Body of pancreas (tissue), 4 donors: ENCODE data around the gene RUFY3. TPM values are rescaled to one million over a fixed set of nuclear protein-coding genes. Genes with fewer than 3 reads are reported as not detected.

Experiments used
- ATAC-seq: fragments of 150-250 bp; one replicate; pipeline ENCODE4 v1.9.1; 2016
- DNase-seq, 4 donors: peaks; one replicate each; pipeline ENCODE4 v3.0.0-alpha.2; 2019
- H3K27ac ChIP-seq, 4 donors: fragments of 200-600 bp; sonication (generic); 1 replicate in 3 of 4; 2 replicates in 1 of 4; pipeline versions ENCODE4 v1.5.1 to v1.6.1; 2016 to 2019; ENCODE audit warnings: mild to moderate bottlenecking in 1 of 4, mixed read lengths in 1 of 4, moderate library complexity in 1 of 4
- H3K27me3 ChIP-seq, 2 donors: fragments of 200-600 bp; sonication (generic); one replicate each; pipeline ENCODE4 v1.6.0; 2016; ENCODE audit warnings: mild to moderate bottlenecking in 1 of 2
- H3K36me3 ChIP-seq, 2 donors: fragments of 200-600 bp; sonication (generic); replicated peaks in 1 of 2; 2 replicates each; pipeline ENCODE4 v1.5.1; 2016; ENCODE audit warnings: low read depth in 2 of 2; ENCODE audit not compliant: insufficient read depth in 1 of 2
- H3K4me1 ChIP-seq: fragments of 200-600 bp; sonication (generic); one replicate; pipeline ENCODE4 v1.6.0; 2016
- H3K4me3 ChIP-seq, 2 donors: fragments of 200-600 bp; sonication (generic); 1 replicate in 1 of 2; 2 replicates in 1 of 2; pipeline ENCODE4 v1.5.1; 2016 to 2019
- H3K9me3 ChIP-seq, 3 donors: fragments of 200-600 bp; sonication (generic); 1 replicate in 2 of 3; 2 replicates in 1 of 3; pipeline ENCODE4 v1.5.1; 2016
- POLR2A ChIP-seq, 3 donors: fragments of 450-650 bp; IDR thresholded peaks; one replicate each; pipeline ENCODE4 v1.6.1; 2016; ENCODE audit warnings: antibody characterized with exemption in 3 of 3, mild to moderate bottlenecking in 2 of 3
- WGBS, 2 donors: methylation state at CpG; one replicate each; pipeline ENCODE4 v1.1.5; 2017; 5-methylcytosine and 5-hydroxymethylcytosine counted together
- intact Hi-C: fragments of 100-400 bp; cut with DNase I; formaldehyde crosslinking; loops from one replicate; pipeline ENCODE4 v1.15.1; 2023
- total RNA-seq, 2 donors: library from RNA; depleted of rRNA; stranded (reverse); fragments of >200 nt; gene quantifications; one replicate each; pipeline ENCODE4 v1.1.0, GENCODE V29; 2016
- TF ChIP-seq, protein P1 (sequence below), 7 experiments: fragments of 450-650 bp in 4 of 7; fragments of 200-600 bp in 3 of 7; sonication (generic) in 3 of 7; IDR thresholded peaks; one replicate each; pipeline ENCODE4 v1.5.1; 2016 to 2019; ENCODE audit warnings: antibody characterized with exemption in 7 of 7

The RUFY3 gene
- total RNA-seq, 2 donors from 2014 or later = 46.4 to 62.6 TPM

DNA sequence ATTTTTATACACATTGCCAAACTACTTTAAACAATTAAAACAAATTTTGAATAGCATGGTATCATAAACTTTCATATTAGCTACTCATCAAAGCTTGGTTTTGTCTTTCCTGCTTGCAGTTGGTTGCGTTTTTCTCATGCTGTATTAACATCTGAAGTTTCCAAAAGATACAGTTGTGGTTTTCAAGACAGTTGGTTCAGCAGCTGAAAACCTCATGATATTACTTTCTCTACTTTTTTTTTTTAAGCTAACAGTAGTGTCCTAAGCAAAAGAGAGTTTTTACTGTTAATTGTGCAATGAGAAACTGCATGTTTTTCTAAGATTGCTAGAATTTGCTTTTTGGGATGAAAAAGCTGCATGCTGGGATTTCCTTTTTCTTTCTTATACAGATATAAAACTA lies 15.2 kb downstream of the RUFY3 start:
- Histone ChIP-seq H3K4me1 (peaks cover 27% of the 10 kb centered on the region), H3K36me3 (no peaks in the 10 kb centered on the region), H3K27me3 (no peaks in the 10 kb centered on the region), H3K27ac (no peak overlapping the region), H3K4me3 (no peak overlapping the region), H3K9me3 (no peaks in the 10 kb centered on the region)
- 67 to 84% methylated on average over 1 of the region's 1 CpG for WGBS, 2 donors
- ATAC-seq = no peak
- intact Hi-C loops = no loop called here
- no peak for DNase-seq
- TF ChIP-seq POLR2A (IDR thresholded peaks at IDR 0.05) = no peak
- TF ChIP-seq, protein P1, sequence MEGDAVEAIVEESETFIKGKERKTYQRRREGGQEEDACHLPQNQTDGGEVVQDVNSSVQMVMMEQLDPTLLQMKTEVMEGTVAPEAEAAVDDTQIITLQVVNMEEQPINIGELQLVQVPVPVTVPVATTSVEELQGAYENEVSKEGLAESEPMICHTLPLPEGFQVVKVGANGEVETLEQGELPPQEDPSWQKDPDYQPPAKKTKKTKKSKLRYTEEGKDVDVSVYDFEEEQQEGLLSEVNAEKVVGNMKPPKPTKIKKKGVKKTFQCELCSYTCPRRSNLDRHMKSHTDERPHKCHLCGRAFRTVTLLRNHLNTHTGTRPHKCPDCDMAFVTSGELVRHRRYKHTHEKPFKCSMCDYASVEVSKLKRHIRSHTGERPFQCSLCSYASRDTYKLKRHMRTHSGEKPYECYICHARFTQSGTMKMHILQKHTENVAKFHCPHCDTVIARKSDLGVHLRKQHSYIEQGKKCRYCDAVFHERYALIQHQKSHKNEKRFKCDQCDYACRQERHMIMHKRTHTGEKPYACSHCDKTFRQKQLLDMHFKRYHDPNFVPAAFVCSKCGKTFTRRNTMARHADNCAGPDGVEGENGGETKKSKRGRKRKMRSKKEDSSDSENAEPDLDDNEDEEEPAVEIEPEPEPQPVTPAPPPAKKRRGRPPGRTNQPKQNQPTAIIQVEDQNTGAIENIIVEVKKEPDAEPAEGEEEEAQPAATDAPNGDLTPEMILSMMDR (IDR thresholded peaks at IDR 0.05) = no peak

DNA sequence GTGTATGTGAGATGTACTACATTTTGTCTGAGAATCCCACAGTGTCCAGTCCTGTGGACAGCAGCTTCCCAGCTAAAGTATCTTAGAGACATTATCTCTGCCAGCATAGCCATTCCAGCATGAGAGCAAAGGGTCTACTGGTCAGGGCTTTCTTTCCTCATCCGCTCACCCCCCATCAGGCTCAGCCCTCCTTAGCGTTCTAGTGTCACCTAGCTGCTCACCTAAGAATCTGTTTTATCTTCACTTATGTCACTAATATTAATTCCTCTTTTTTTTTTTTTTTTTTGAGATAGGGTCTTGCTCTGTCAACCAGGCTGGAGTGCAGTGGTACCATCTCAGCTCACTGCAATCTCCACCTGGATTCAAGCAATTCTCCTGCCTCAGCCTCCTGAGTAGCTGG lies 15.6 kb downstream of the RUFY3 start:
- no peaks in the 10 kb centered on the region for H3K36me3 ChIP-seq
- H3K4me3 ChIP-seq = no peak overlapping the region
- WGBS, 2 donors = 85 to 88% methylated on average over 2 of the region's 2 CpGs
- intact Hi-C loops = no loop called here
- H3K27me3 ChIP-seq = no peaks in the 10 kb centered on the region
- no peak for DNase-seq
- TF ChIP-seq, protein P1 (IDR thresholded peaks at IDR 0.05) = no peak
- no peak for TF ChIP-seq POLR2A (IDR thresholded peaks at IDR 0.05)
- H3K27ac ChIP-seq = no peak overlapping the region
- H3K4me1 ChIP-seq = peaks cover 27% of the 10 kb centered on the region
- no peak for ATAC-seq
- H3K9me3 ChIP-seq = no peaks in the 10 kb centered on the region

DNA sequence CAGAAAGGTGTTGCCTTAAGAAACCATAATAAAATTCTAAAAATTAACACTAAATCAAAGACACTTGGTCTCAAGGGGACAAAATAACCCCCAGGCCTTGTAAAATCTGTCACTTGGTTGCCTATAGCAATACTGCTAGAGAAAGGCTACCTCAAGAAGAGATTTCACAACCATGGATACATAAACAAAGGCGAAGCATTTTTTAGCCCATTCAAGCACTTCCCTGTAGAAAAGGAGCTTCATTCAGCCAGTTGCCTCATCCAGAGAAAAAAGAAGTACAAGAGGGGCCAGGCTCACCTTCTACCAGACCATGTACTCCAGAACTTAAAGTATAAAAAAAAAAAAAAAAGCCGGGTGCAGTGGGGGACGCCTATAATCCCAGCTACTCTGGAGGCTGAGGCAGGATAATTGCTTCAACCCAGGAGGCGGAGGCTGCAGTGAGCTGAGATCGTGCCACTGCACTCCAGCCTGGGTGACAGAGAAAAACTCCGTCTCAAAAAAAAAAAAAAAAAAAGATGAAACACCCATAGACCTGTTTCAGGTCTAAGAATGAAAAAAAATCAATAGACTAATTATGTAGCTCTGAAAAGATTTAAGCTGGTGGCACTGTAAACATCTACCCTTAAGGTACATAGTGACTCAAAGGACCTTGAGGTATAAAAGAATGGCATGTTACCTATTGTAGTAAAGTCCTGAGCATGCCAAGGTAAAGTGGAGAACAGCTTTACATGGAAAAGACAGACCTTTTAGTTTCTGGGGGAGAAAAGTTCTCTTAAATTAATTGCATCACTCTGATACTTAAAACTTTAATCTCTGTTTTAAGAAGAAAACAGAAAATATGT lies 18.0 kb downstream of the RUFY3 start:
- Histone ChIP-seq H3K36me3 (no peaks in the 10 kb centered on the region), H3K27me3 (no peaks in the 10 kb centered on the region), H3K27ac (no peak overlapping the region), H3K4me1 (peaks cover 21% of the 10 kb centered on the region), H3K4me3 (no peak overlapping the region), H3K9me3 (no peaks in the 10 kb centered on the region)
- intact Hi-C loops = no loop called here
- DNase-seq (no peak), ATAC-seq (no peak)
- TF ChIP-seq, protein P1 (IDR thresholded peaks at IDR 0.05) = no peak
- TF ChIP-seq POLR2A (IDR thresholded peaks at IDR 0.05) = no peak
- WGBS, 2 donors = 71 to 88% methylated on average over 6 of the region's 6 CpGs

DNA sequence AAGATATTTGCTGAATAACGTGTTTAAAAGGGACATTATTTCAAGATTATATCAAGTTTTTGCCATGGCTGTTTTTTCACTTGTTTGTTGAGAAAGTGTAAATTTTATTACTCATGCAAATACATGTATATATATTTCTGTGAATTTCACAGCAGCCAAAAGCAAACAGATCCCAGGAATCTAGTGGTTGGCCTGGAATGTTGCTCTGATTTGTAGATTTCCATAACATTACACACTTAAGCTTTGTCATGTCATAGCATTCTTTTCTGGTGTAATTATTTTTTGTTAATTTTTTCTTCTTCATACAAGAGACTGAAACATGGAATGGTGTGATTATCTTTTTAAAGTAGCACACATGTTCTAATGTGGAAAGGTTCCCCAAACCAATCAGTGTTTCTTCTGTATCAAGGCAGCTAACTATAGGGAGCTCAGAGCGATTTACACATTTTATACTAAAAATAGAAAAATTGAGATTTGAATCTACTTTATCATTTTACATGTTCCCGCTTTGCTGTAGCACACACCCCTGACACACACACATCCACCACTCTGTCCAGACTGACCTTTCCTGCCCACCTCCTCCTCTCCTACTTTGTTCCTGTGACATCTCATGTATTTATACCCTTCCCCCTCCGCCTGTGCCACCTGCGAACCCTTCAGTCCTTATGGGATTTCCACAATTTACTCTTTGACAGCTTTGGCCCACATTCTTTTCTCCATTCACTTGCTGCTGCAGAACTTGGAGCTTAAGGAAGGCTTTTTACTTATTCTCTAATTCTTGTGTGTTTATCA lies 20.3 kb downstream of the RUFY3 start:
- Histone ChIP-seq H3K9me3 (no peaks in the 10 kb centered on the region), H3K27ac (no peak overlapping the region), H3K36me3 (no peaks in the 10 kb centered on the region), H3K4me1 (peaks cover 17% of the 10 kb centered on the region), H3K4me3 (no peak overlapping the region), H3K27me3 (no peaks in the 10 kb centered on the region)
- intact Hi-C loops = no loop called here
- ATAC-seq = no peak
- TF ChIP-seq, protein P1 (IDR thresholded peaks at IDR 0.05) = no peak
- TF ChIP-seq POLR2A (IDR thresholded peaks at IDR 0.05) = no peak
- WGBS, 2 donors = 78 to 79% methylated on average over 5 of the region's 5 CpGs
- DNase-seq = no peak
